Measurements from ENCODE around the gene SLCO2B1. TPM values are rescaled to one million over a fixed set of nuclear protein-coding genes. Genes with fewer than 3 reads are reported as not detected.

The SLCO2B1 gene
- total RNA-seq, 1 donor from 2014 or later: not detected

DNA sequence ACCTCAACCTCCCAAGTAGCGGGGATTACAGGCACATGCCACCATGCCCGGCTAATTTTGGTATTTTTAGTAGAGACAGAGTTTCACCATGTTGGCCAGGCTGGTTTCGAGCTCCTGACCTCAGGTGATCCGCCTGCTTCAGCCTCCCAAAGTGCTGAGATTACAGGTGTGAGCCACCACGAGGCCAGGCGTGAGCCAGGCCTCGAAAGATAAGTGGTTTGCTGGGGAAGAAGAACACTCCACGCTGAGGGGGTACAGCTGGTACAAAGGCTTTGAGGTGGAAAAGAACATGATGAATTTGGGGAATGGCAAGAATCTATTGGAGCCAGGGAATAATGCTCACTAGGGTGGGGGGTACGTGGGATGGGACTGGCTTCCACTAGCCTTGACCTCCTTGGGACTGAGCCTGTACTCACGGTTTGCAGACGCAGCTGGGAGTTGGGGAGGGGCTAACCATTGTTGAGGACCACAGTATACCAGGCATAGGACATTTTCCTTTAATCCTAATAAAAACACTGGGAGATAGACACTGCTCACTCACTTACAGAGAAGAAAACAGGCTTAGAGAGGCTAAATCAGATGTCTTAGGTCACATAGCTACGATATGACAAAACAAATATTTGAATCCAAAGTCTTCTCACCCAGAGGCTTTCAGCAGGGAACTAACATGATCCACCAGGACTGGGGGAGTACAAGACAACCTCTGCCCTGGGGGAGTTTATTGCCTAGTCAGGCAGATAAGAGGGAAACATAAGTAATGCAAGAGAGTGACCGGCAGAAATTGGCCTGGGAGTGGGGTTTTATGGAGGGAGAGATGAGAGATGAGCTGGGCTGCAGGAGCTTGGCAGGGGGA is 4.9 kb downstream of the SLCO2B1 start:
- TF ChIP-seq, protein P1, sequence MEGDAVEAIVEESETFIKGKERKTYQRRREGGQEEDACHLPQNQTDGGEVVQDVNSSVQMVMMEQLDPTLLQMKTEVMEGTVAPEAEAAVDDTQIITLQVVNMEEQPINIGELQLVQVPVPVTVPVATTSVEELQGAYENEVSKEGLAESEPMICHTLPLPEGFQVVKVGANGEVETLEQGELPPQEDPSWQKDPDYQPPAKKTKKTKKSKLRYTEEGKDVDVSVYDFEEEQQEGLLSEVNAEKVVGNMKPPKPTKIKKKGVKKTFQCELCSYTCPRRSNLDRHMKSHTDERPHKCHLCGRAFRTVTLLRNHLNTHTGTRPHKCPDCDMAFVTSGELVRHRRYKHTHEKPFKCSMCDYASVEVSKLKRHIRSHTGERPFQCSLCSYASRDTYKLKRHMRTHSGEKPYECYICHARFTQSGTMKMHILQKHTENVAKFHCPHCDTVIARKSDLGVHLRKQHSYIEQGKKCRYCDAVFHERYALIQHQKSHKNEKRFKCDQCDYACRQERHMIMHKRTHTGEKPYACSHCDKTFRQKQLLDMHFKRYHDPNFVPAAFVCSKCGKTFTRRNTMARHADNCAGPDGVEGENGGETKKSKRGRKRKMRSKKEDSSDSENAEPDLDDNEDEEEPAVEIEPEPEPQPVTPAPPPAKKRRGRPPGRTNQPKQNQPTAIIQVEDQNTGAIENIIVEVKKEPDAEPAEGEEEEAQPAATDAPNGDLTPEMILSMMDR (IDR thresholded peaks at IDR 0.05; ENCODE audit: unreplicated experiment): no peak
- Mint-ChIP-seq H3K27me3 (ENCODE audit: low read depth) (peaks cover 5% of the 10 kb centered on the region), H3K36me3 (no peaks in the 10 kb centered on the region), H3K4me3 (no peak overlapping the region), H3K9me3 (peaks cover 3% of the 10 kb centered on the region), H3K4me1 (peaks cover 8% of the 10 kb centered on the region), H3K27ac (no peak overlapping the region)
- DNase-seq (ENCODE audit: low spot score in 2 of 2, unreplicated experiment in 2 of 2): no peak

DNA sequence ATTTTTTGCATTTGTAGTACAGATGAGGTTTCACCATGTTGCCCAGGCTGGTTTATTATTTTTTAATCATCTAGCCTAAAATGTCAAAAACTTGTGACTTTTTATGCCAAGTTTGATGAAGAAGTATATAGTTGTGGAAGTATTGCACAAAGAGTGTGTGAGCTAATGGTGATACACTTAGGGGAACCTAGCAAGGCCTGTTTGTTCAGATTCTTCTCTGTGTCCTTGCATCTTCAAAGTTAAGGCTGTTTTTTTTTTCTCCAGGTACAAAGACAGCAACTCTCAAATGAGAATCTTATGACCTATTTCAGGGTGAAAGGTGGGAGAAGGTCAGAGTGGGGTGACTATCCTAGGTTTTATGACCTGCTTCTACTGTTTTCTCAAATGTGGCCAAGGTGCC is 7.3 kb downstream of the SLCO2B1 start:
- Mint-ChIP-seq H3K4me3 (no peak overlapping the region), H3K4me1 (peaks cover 8% of the 10 kb centered on the region), H3K9me3 (peaks cover 11% of the 10 kb centered on the region), H3K27ac (no peak overlapping the region), H3K27me3 (ENCODE audit: low read depth) (peaks cover 2% of the 10 kb centered on the region), H3K36me3 (no peaks in the 10 kb centered on the region)
- TF ChIP-seq, protein P1 (IDR thresholded peaks at IDR 0.05; ENCODE audit: unreplicated experiment): no peak
- DNase-seq (ENCODE audit: low spot score in 2 of 2, unreplicated experiment in 2 of 2): no peak

DNA sequence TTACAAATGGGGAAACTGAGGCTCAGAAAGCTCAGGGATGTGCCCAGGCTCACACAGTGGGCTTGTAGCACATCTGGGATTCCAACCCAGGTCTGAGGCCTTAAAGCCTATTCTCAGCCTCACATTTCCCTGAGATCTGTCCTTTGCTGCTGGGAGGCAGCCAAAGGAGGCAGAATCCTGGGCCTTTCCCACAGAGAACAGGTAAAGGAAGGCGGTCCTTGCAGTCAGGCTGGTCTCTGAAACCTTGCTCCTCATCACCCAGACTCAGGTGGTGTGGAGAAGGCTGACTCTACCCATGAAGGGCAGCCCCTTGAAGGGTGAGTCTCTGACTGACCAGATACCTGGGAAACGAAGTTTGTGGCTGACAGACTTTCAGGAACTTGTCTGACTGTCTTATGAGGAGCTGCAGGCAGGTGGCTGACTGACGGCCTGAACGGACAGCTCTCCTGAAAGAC is 7.8 kb downstream of the SLCO2B1 start:
- Mint-ChIP-seq H3K4me3 (no peak overlapping the region), H3K9me3 (peaks cover 11% of the 10 kb centered on the region), H3K27ac (no peak overlapping the region), H3K36me3 (no peaks in the 10 kb centered on the region), H3K27me3 (ENCODE audit: low read depth) (peaks cover under 1% of the 10 kb centered on the region), H3K4me1 (peaks cover 8% of the 10 kb centered on the region)
- no peak for DNase-seq (ENCODE audit: low spot score in 2 of 2, unreplicated experiment in 2 of 2)
- TF ChIP-seq, protein P1 (IDR thresholded peaks at IDR 0.05; ENCODE audit: unreplicated experiment): no peak

DNA sequence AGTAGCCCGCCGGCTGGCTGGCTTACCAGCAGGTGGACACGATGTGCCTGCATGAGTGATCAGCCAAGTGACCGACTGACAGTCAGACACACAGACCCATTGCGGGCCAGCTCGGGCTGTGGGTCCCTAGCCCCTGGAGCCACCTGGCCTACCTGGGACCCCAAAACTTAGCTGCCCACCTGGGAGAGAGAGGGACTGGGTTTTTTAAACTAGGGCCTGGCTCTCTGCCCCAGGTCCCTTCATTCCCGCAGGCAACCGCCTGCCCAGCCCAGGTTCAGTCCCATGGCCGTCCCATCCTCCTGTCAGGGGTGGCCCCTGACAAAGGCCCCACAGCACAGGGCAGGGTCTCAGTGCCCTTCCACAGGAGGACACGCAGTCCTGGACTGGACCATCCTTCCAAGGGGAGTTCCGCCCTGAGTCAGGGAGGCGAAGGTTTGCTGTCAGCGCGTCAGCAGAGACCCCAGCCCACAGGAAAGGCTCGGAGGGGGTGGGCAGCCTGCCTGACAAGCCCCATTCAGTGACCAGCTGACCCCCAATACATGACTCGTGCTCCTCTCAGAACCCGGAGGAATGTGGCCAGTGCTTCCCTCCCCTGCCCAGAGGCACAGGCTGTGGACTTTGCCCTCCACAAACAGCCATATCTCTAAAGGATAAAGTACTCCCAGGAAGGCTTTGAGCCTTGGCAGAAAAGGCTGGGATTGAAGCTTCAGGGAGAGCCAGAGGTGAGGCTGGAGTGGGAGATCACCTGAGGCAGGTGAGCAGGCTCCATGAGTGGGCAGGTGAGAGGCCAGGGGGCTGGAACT is 8.4 kb downstream of the SLCO2B1 start:
- H3K27me3 Mint-ChIP-seq (ENCODE audit: low read depth): peaks cover 6% of the 10 kb centered on the region
- DNase-seq (ENCODE audit: low spot score in 2 of 2, unreplicated experiment in 2 of 2): no peak

DNA sequence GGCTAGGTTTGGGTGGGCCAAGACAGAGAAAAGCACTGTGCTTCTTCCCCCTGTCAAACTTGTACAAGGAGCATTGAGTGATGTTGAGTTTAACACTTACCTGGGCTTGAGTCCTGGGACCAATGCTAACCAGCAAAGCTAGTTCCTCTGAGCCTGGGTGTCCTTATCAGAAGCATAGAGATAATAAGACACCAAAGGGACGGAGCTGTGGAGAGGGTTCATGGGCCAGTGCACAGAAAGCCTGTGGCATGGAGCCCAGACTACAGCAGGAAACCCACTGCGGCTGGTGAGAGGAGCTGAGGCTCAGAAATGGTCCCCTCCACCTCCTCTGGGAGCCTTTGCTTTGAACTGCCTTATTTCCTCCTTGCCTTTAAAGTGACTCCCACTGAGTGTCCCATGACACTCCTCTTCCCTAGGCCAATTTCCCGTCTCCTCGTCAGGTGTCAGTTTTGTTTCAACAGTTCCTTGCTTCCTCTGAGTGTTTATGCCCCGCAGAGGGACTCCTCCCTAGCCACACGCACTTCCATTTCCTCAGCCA is 9.4 kb downstream of the SLCO2B1 start:
- DNase-seq (ENCODE audit: low spot score in 2 of 2, unreplicated experiment in 2 of 2): no peak
- Mint-ChIP-seq H3K27me3 (ENCODE audit: low read depth) (peaks cover 6% of the 10 kb centered on the region), H3K4me1 (peaks cover 12% of the 10 kb centered on the region), H3K36me3 (no peaks in the 10 kb centered on the region), H3K27ac (no peak overlapping the region), H3K9me3 (peaks cover 11% of the 10 kb centered on the region), H3K4me3 (no peak overlapping the region)
- TF ChIP-seq, protein P1 (IDR thresholded peaks at IDR 0.05; ENCODE audit: unreplicated experiment): no peak

More for the DNA sequence above, 8.4 kb downstream of the SLCO2B1 start:
- Mint-ChIP-seq H3K4me3 (no peak overlapping the region), H3K4me1 (peaks cover 9% of the 10 kb centered on the region), H3K36me3 (no peaks in the 10 kb centered on the region), H3K9me3 (peaks cover 11% of the 10 kb centered on the region), H3K27ac (no peak overlapping the region)
- TF ChIP-seq, protein P1 (IDR thresholded peaks at IDR 0.05; ENCODE audit: unreplicated experiment): no peak

Measured in mesothelial cell of epicardium (in vitro differentiated cells).